ENCODE data around the gene MAEA. TPM values are rescaled to one million over a fixed set of nuclear protein-coding genes. Genes with fewer than 3 reads are reported as not detected.

The MAEA gene
- total and polyA plus RNA-seq, 4 donors: 20.9 to 33.9 (median 29.8) TPM

DNA sequence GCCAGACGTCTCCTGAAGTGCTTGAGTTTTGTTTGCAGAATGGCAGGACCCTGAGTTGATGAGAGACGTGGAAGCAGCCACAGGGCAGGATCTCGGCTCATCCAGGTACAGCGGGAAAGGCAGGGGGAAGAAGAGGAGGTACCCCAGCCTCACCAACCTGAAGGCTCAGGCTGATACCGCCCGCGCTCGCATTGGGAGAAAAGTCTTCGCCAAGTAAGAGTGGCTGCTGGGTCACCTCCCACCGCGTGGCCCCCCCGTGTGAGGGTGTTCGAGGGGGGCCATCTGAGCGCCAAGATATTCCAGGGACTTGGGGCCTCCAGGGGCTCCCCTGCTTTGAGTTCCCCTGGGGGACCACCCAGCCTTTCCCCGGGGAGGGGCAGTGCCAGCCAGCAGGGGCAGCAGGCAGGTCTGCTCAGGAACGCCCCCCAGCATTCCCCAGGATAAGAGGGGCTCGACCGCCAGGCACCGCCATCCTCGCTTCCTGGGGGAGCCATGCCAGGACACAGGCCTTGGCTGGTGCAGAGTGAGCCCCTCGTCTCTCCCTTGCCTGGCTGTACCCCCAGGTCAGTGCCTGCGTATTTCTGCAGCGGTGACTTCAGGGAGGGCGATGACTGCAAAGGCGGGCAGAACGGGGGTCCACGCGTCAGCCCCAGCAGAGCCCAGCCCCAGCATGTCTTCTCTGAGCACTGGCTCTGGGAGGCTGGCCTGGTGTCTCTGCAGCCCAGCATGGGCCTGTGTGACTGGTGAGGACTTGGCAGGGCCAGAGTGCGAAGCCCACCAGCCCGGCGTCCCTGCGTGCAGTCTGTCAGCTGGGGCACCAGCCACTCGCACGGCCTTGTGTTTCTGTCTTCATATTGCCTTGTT, 94.3 kb downstream of the MAEA start:
- H3K4me1 ChIP-seq (ENCODE audit: control insufficient read depth in 4 of 4, insufficient read depth in 4 of 4, low read length in 3 of 4): no peaks in the 10 kb centered on the region
- TF ChIP-seq GABPA (IDR thresholded peaks at IDR 0.05 in 1 of 2, conservative IDR thresholded peaks at IDR 0.05 in 1 of 2) (no peak), YY1 (IDR thresholded peaks at IDR 0.05) (no peak), FOXA1 (IDR thresholded peaks at IDR 0.05) (no peak), SP1 (IDR thresholded peaks at IDR 0.05) (no peak), RAD21 (IDR thresholded peaks at IDR 0.05) (no peak), RXRA (IDR thresholded peaks at IDR 0.05) (no peak)
- H3K4me3 ChIP-seq (ENCODE audit: low read depth in 1 of 3, low read length in 3 of 3): no peak overlapping the region
- no peak for DNase-seq (ENCODE audit: low spot score)
- no peaks in the 10 kb centered on the region for H3K27me3 ChIP-seq (ENCODE audit: control insufficient read depth in 4 of 4, insufficient read depth in 4 of 4, low read length in 3 of 4)
- 97% methylated on average over 34 of the region's 34 CpGs for WGBS
- peaks cover 0 to 6% (median 2%) of the 10 kb centered on the region in 4 donors for H3K9me3 ChIP-seq (ENCODE audit: control insufficient read depth in 4 of 4, low read length in 3 of 4)
- H3K27ac ChIP-seq (ENCODE audit: low read depth in 1 of 2, low read length in 2 of 2): no peak overlapping the region
- peaks cover 13 to 28% (median 19%) of the 10 kb centered on the region in 4 donors for H3K36me3 ChIP-seq (ENCODE audit: control insufficient read depth in 4 of 4, insufficient read depth in 3 of 4, low read depth in 1 of 4, low read length in 3 of 4)
- no peak overlapping the region for H3K9ac ChIP-seq (ENCODE audit: low read depth in 1 of 2, low read length in 2 of 2)

DNA sequence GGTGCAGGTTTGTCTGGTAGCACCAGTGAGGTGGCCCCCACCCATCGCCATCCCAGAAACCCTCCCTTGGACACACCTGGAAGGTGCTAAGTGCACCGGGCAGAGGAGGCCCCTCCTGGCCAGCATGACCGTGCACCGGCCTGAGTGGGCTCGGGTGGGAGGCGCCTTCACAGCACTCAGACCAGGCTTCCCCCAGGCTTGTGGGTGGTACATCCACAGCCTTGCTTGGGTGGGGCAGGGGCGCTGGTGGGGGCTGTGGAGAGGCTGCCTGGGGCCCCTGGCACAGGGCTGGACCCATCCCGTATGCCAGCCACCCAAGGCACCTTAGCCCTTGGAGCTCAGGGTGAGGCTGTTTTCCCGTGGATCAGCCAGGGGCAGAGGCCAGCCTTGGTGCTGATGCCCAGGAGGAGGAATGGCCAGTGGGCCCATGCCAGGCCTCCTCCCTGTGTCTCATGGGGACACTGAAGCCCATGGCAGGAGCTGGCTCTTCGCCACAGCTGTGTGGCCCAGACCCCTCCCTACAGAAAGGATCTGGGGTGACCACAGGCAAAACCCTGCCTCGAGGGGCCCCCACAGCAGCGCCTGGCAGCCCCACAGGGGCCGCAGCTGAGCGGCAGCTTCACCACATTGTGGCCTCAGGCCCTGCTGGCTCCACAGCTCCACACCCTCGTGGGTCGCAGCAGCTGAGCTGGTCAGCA, 95.1 kb downstream of the MAEA start:
- no peak overlapping the region for H3K4me3 ChIP-seq (ENCODE audit: low read depth in 1 of 3, low read length in 3 of 3)
- TF ChIP-seq, protein P1, sequence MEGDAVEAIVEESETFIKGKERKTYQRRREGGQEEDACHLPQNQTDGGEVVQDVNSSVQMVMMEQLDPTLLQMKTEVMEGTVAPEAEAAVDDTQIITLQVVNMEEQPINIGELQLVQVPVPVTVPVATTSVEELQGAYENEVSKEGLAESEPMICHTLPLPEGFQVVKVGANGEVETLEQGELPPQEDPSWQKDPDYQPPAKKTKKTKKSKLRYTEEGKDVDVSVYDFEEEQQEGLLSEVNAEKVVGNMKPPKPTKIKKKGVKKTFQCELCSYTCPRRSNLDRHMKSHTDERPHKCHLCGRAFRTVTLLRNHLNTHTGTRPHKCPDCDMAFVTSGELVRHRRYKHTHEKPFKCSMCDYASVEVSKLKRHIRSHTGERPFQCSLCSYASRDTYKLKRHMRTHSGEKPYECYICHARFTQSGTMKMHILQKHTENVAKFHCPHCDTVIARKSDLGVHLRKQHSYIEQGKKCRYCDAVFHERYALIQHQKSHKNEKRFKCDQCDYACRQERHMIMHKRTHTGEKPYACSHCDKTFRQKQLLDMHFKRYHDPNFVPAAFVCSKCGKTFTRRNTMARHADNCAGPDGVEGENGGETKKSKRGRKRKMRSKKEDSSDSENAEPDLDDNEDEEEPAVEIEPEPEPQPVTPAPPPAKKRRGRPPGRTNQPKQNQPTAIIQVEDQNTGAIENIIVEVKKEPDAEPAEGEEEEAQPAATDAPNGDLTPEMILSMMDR (IDR thresholded peaks at IDR 0.05; ENCODE audit: low read depth, low read length, missing input control): no peak
- TF ChIP-seq HNF4A (conservative IDR thresholded peaks at IDR 0.05) (no peak), SP1 (IDR thresholded peaks at IDR 0.05) (no peak), EGR1 (IDR thresholded peaks at IDR 0.05; ENCODE audit: low read depth in 2 of 2) (no peak), ZBTB33 (IDR thresholded peaks at IDR 0.05) (no peak), REST (IDR thresholded peaks at IDR 0.05) (no peak), JUND (IDR thresholded peaks at IDR 0.05) (no peak), GABPA (IDR thresholded peaks at IDR 0.05 in 1 of 2, conservative IDR thresholded peaks at IDR 0.05 in 1 of 2) (no peak), RAD21 (IDR thresholded peaks at IDR 0.05) (no peak), TAF1 (conservative IDR thresholded peaks at IDR 0.05) (no peak), ATF3 (IDR thresholded peaks at IDR 0.05) (no peak), FOXA1 (IDR thresholded peaks at IDR 0.05) (no peak), YY1 (IDR thresholded peaks at IDR 0.05) (no peak), RXRA (IDR thresholded peaks at IDR 0.05) (no peak), MAX (IDR thresholded peaks at IDR 0.05) (no peak), NR2F2 (IDR thresholded peaks at IDR 0.05) (no peak)
- H3K4me1 ChIP-seq (ENCODE audit: control insufficient read depth in 4 of 4, insufficient read depth in 4 of 4, low read length in 3 of 4): no peaks in the 10 kb centered on the region
- 98% methylated on average over 16 of the region's 16 CpGs for WGBS
- H3K27ac ChIP-seq (ENCODE audit: low read depth in 1 of 2, low read length in 2 of 2): no peak overlapping the region
- DNase-seq (ENCODE audit: low spot score): no peak
- peaks cover 13 to 28% (median 20%) of the 10 kb centered on the region in 4 donors for H3K36me3 ChIP-seq (ENCODE audit: control insufficient read depth in 4 of 4, insufficient read depth in 3 of 4, low read depth in 1 of 4, low read length in 3 of 4)
- H3K9me3 ChIP-seq (ENCODE audit: control insufficient read depth in 4 of 4, low read length in 3 of 4): peaks cover 0 to 6% (median 2%) of the 10 kb centered on the region in 4 donors
- H3K27me3 ChIP-seq (ENCODE audit: control insufficient read depth in 4 of 4, insufficient read depth in 4 of 4, low read length in 3 of 4): no peaks in the 10 kb centered on the region
- H3K9ac ChIP-seq (ENCODE audit: low read depth in 1 of 2, low read length in 2 of 2): no peak overlapping the region

All from liver (tissue), 9 donors.